Neural cell (in vitro differentiated cells): ENCODE data around the gene NDUFB8. TPM values are rescaled to one million over a fixed set of nuclear protein-coding genes. Genes with fewer than 3 reads are reported as not detected.

Source experiments
- H2AFZ ChIP-seq: fragments of 200-600, 300-800 bp; sonication (generic), shearing (Covaris generic); 2 replicates; pipeline ENCODE4 v1.6.0; 2014; ENCODE audit warnings: low read depth, mild to moderate bottlenecking, antibody characterized with exemption, low read length, moderate library complexity
- H3F3A ChIP-seq: fragments of 200-600 bp; shearing (Covaris generic); 2 replicates; pipeline ENCODE4 v1.6.1; 2016; ENCODE audit warnings: mild to moderate bottlenecking, moderate library complexity, mixed read lengths, antibody characterized with exemption, low read length; ENCODE audit not compliant: insufficient read depth, poor library complexity, severe bottlenecking
- H3K27ac ChIP-seq: fragments of 200-600, 300-800 bp; sonication (generic), shearing (Covaris generic); 2 replicates; pipeline ENCODE4 v1.5.1; 2014; ENCODE audit warnings: mild to moderate bottlenecking, low read length, moderate library complexity
- H3K27me3 ChIP-seq: fragments of 300-800, 200-600 bp; sonication (generic), shearing (Covaris generic); 2 replicates; pipeline ENCODE4 v1.6.0; 2014; ENCODE audit warnings: mild to moderate bottlenecking, low read depth, low read length, moderate library complexity; ENCODE audit not compliant: insufficient read depth
- H3K36me3 ChIP-seq: fragments of 300-800, 200-600 bp; sonication (generic), shearing (Covaris generic); 2 replicates; pipeline ENCODE4 v1.5.1; 2014; ENCODE audit warnings: mild to moderate bottlenecking, antibody characterized with exemption, low read length, moderate library complexity; ENCODE audit not compliant: insufficient read depth
- H3K4me2 ChIP-seq: fragments of 300-800, 200-600 bp; sonication (generic), shearing (Covaris generic); 2 replicates; pipeline ENCODE4 v1.6.0; 2014; ENCODE audit warnings: mild to moderate bottlenecking, low read length
- H3K4me3 ChIP-seq: fragments of 300-800, 200-600 bp; sonication (generic), shearing (Covaris generic); 2 replicates; pipeline ENCODE4 v1.5.1; 2014; ENCODE audit warnings: mild to moderate bottlenecking, low read length, moderate library complexity
- H3K79me2 ChIP-seq: fragments of 200-600 bp; shearing (Covaris generic); replicated peaks from 2 replicates; pipeline ENCODE4 v1.6.0; 2014; ENCODE audit warnings: mild to moderate bottlenecking, low read length, moderate library complexity; ENCODE audit not compliant: insufficient read depth
- H3K9ac ChIP-seq: fragments of 300-800, 200-600 bp; sonication (generic), shearing (Covaris generic); 2 replicates; pipeline ENCODE4 v1.6.1; 2016; ENCODE audit warnings: mild to moderate bottlenecking, low read length, mixed read lengths
- H3K9me2 ChIP-seq: fragments of 200-600 bp; shearing (Covaris generic); 2 replicates; pipeline ENCODE4 v1.6.1; 2016; ENCODE audit warnings: mild to moderate bottlenecking, low read length, mixed read lengths; ENCODE audit not compliant: insufficient read depth
- H3K9me3 ChIP-seq: fragments of 200-600, 300-800 bp; sonication (generic), shearing (Covaris generic); 2 replicates; pipeline ENCODE4 v1.6.1; 2016; ENCODE audit warnings: mild to moderate bottlenecking, mixed run types, low read length, moderate library complexity, mixed read lengths
- H4K20me1 ChIP-seq: fragments of 200-600 bp; shearing (Covaris generic); 2 replicates; pipeline ENCODE4 v1.6.1; 2016; ENCODE audit warnings: mild to moderate bottlenecking, mixed run types; ENCODE audit not compliant: insufficient read depth
- CTCF ChIP-seq: fragments of 450-650 bp; IDR thresholded peaks from 2 replicates; pipeline ENCODE4 v1.5.1; 2014; ENCODE audit warnings: antibody characterized with exemption, mild to moderate bottlenecking, moderate library complexity; ENCODE audit not compliant: poor library complexity, severe bottlenecking
- EP300 ChIP-seq: fragments of 450-650 bp; conservative IDR thresholded peaks from 2 replicates; pipeline ENCODE4 v1.6.1; 2014; ENCODE audit warnings: antibody characterized with exemption, mild to moderate bottlenecking, moderate library complexity; ENCODE audit not compliant: poor library complexity, severe bottlenecking
- EZH2 ChIP-seq: fragments of 200-600, 300-800 bp; shearing (Covaris generic), sonication (generic); IDR thresholded peaks from 2 replicates; pipeline ENCODE4 v1.6.1; 2014; ENCODE audit warnings: antibody characterized with exemption, low read length, borderline replicate concordance, mild to moderate bottlenecking; ENCODE audit not compliant: insufficient read depth, poor library complexity, severe bottlenecking
- MXI1 ChIP-seq: fragments of 450-650 bp; conservative IDR thresholded peaks from 2 replicates; pipeline ENCODE4 v1.6.1; 2014; ENCODE audit warnings: antibody characterized with exemption, mild to moderate bottlenecking; ENCODE audit not compliant: poor library complexity, severe bottlenecking
- POLR2AphosphoS5 ChIP-seq: IDR thresholded peaks from 2 replicates; pipeline ENCODE4 v1.6.1; 2012
- RAD21 ChIP-seq: fragments of 450-650 bp; conservative IDR thresholded peaks from 2 replicates; pipeline ENCODE4 v1.6.1; 2014; ENCODE audit warnings: antibody characterized with exemption, mild to moderate bottlenecking, moderate library complexity
- REST ChIP-seq: IDR thresholded peaks from 2 replicates; pipeline ENCODE4 v1.6.1; 2012; ENCODE audit warnings: borderline replicate concordance
- SMC3 ChIP-seq: fragments of 450-650 bp; conservative IDR thresholded peaks from 2 replicates; pipeline ENCODE4 v1.6.1; 2014; ENCODE audit warnings: antibody characterized with exemption, mild to moderate bottlenecking, moderate library complexity; ENCODE audit not compliant: poor library complexity
- TAF1 ChIP-seq: IDR thresholded peaks from 2 replicates; pipeline ENCODE4 v1.6.1; 2012; ENCODE audit warnings: low read depth
- polyA plus RNA-seq: library from polyadenylated mRNA; depleted of rRNA; stranded (reverse); fragments of >200 nt; gene quantifications from 2 replicates; pipeline ENCODE4 v1.2.3, GENCODE V29; 2014

NDUFB8 gene
- polyA plus RNA-seq, 1 donor from 2014 or later, result 407 TPM

GRCh38 chr10:100562008-100562672, 32.5 kb upstream of the NDUFB8 start:
- no peak overlapping the region for H3K4me3 ChIP-seq
- H3K27ac ChIP-seq, result no peak overlapping the region
- no peaks in the 10 kb centered on the region for H3K79me2 ChIP-seq
- H4K20me1 ChIP-seq, result no peaks in the 10 kb centered on the region
- peaks cover 1% of the 10 kb centered on the region for H3K27me3 ChIP-seq
- TF ChIP-seq CTCF (peak; percentile 65), RAD21 (peak; percentile 68), EZH2 (no peak), REST (no peak), SMC3 (peak; percentile 65), POLR2AphosphoS5 (no peak), TAF1 (no peak), MXI1 (no peak), EP300 (no peak)
- no peak overlapping the region for H3K9ac ChIP-seq
- no peak overlapping the region for H2AFZ ChIP-seq
- no peak overlapping the region for H3K4me2 ChIP-seq
- H3K9me2 ChIP-seq, result no peaks in the 10 kb centered on the region
- no peaks in the 10 kb centered on the region for H3K36me3 ChIP-seq
- no peaks in the 10 kb centered on the region for H3K9me3 ChIP-seq
- no peaks in the 10 kb centered on the region for H3F3A ChIP-seq

- Histone ChIP-seq H3K4me2 (no peak overlapping the region), H3K9me3 (no peaks in the 10 kb centered on the region), H2AFZ (no peak overlapping the region), H3K4me3 (no peak overlapping the region), H4K20me1 (no peaks in the 10 kb centered on the region), H3K36me3 (no peaks in the 10 kb centered on the region), H3K79me2 (no peaks in the 10 kb centered on the region), H3F3A (no peaks in the 10 kb centered on the region), H3K9me2 (no peaks in the 10 kb centered on the region), H3K9ac (no peak overlapping the region), H3K27ac (no peak overlapping the region), H3K27me3 (no peaks in the 10 kb centered on the region)
- TF ChIP-seq EZH2, result no peak
- no peak for TF ChIP-seq CTCF
- no peak for TF ChIP-seq REST
- no peak for TF ChIP-seq SMC3
- TF ChIP-seq EP300, result no peak
- no peak for TF ChIP-seq TAF1
- no peak for TF ChIP-seq RAD21
- no peak for TF ChIP-seq MXI1
- no peak for TF ChIP-seq POLR2AphosphoS5
Observed at GRCh38 chr10:100561005-100561404, 31.3 kb upstream of the NDUFB8 start.
